ENCODE measurements around the gene AIMP2. TPM values are rescaled to one million over a fixed set of nuclear protein-coding genes. Genes with fewer than 3 reads are reported as not detected.
"Not testable (repeated sequence)": the region's sequence is repeated elsewhere in the genome, so short reads cannot be mapped to it uniquely, and the experiment has no call there.

AIMP2 gene
- total and polyA plus RNA-seq, 3 donors from 2014 or later, result 53.0 to 121 (median 63.4) TPM

- TF ChIP-seq CTCF (IDR thresholded peaks at IDR 0.05) (no peak), POLR2A (IDR thresholded peaks at IDR 0.05) (no peak)
- H3K4me1 ChIP-seq, result no peaks in the 10 kb centered on the region
- no peak overlapping the region for H3K4me3 ChIP-seq
- no peaks in the 10 kb centered on the region for H3K27me3 ChIP-seq
- H3K27ac ChIP-seq, result no peak overlapping the region
- intact Hi-C loops (cut with DNase I; ENCODE audit: low total_unique reads), result no loop called here
- WGBS, 2 donors, result 91 to 93% methylated on average over 7 of the region's 7 CpGs
- no peak for DNase-seq
- H3K9me3 ChIP-seq, result no peaks in the 10 kb centered on the region
- no peaks in the 10 kb centered on the region for H3K36me3 ChIP-seq (ENCODE audit: low read depth, missing control alignments)
These were observed 23.6 kb downstream of the AIMP2 start for GRCh38 chr7:6032641-6033040.

DNA sequence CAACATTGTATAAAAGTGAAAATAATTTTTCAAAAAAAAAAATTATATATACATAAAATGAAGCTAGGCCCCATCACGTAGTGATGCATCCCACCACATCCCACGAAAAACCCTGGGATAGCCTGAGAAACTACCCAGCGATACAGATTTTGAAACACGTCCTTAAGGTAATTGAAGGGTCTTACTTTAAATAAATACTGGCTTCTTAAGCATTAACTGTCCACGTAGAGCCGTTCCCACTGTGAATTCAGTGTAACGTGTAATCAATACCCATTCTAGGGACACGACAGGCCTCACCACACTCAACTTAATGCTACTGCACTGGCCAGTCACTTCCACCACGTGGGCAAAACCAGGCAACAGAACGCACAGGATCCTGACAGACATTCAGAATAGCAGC is 26.1 kb downstream of the AIMP2 start:
- H3K27ac ChIP-seq, result no peak overlapping the region
- H3K9me3 ChIP-seq, result no peaks in the 10 kb centered on the region
- H3K4me3 ChIP-seq, result no peak overlapping the region
- 93 to 98% methylated on average over 10 of the region's 10 CpGs for WGBS, 2 donors
- intact Hi-C loops (cut with DNase I; ENCODE audit: low total_unique reads), result no loop called here
- TF ChIP-seq CTCF (IDR thresholded peaks at IDR 0.05), result no peak
- no peak for TF ChIP-seq POLR2A (IDR thresholded peaks at IDR 0.05)
- no peaks in the 10 kb centered on the region for H3K36me3 ChIP-seq (ENCODE audit: low read depth, missing control alignments)
- H3K4me1 ChIP-seq, result no peaks in the 10 kb centered on the region
- H3K27me3 ChIP-seq, result no peaks in the 10 kb centered on the region
- no peak for DNase-seq

GRCh38 chr7:6035686-6036085 is 26.6 kb downstream of the AIMP2 start:
- DNase-seq, result no peak
- no peak for TF ChIP-seq CTCF (IDR thresholded peaks at IDR 0.05)
- no peak for TF ChIP-seq POLR2A (IDR thresholded peaks at IDR 0.05)
- H3K4me1 ChIP-seq, result no peaks in the 10 kb centered on the region
- intact Hi-C loops (cut with DNase I; ENCODE audit: low total_unique reads), result no loop called here
- no peaks in the 10 kb centered on the region for H3K27me3 ChIP-seq
- H3K4me3 ChIP-seq, result no peak overlapping the region
- no peaks in the 10 kb centered on the region for H3K36me3 ChIP-seq (ENCODE audit: low read depth, missing control alignments)
- H3K27ac ChIP-seq, result no peak overlapping the region
- H3K9me3 ChIP-seq, result no peaks in the 10 kb centered on the region
- 94 to 96% methylated on average over 13 of the region's 13 CpGs for WGBS, 2 donors

- Histone ChIP-seq H3K9me3 (no peaks in the 10 kb centered on the region), H3K4me1 (no peaks in the 10 kb centered on the region), H3K36me3 (ENCODE audit: low read depth, missing control alignments) (no peaks in the 10 kb centered on the region), H3K4me3 (no peak overlapping the region), H3K27me3 (no peaks in the 10 kb centered on the region), H3K27ac (no peak overlapping the region)
- intact Hi-C loops (cut with DNase I; ENCODE audit: low total_unique reads), result no loop called here
- WGBS, 2 donors, result 79 to 80% methylated on average over 4 of the region's 4 CpGs
- TF ChIP-seq CTCF (IDR thresholded peaks at IDR 0.05) (no peak), POLR2A (IDR thresholded peaks at IDR 0.05) (no peak)
- no peak for DNase-seq
These were observed 40.7 kb downstream of the AIMP2 start for GRCh38 chr7:6049780-6050179.

DNA sequence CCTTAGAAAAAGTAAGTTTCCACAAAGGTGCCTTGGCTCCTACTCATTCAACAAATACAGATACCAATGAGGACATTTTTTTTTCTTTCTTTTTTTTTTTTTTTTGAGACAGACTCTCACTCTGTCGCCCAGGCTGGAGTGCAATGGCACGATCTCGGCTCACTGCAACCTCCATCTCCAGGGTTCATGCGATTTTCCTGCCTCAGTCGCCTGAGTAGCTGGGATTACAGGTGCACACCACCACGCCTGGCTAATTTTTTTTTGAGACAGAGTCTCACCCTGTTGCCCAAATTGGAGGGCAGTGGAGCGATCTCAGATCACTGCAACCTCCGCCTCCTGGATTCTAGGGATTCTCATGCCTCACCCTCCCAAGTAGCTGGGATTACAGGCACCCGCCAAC is 42.1 kb downstream of the AIMP2 start:
- H3K4me1 ChIP-seq; H3K27ac ChIP-seq; H3K9me3 ChIP-seq; H3K27me3 ChIP-seq; H3K4me3 ChIP-seq; DNase-seq; H3K36me3 ChIP-seq (ENCODE audit: low read depth, missing control alignments); intact Hi-C loops (cut with DNase I; ENCODE audit: low total_unique reads): not testable (repeated sequence)
- 92 to 98% methylated on average over 9 of the region's 9 CpGs for WGBS, 2 donors

Measured in testis (tissue), 3 donors.